Activated CD4-positive, alpha-beta T cell treated with anti-CD3 and anti-CD28 coated beads for 48 hours (primary cell): ENCODE results near the gene PHTF2.

Experiments
- DNase-seq: peaks from one replicate; pipeline ENCODE4 v3.0.0-alpha.2; 2020

The PHTF2 gene

DNA sequence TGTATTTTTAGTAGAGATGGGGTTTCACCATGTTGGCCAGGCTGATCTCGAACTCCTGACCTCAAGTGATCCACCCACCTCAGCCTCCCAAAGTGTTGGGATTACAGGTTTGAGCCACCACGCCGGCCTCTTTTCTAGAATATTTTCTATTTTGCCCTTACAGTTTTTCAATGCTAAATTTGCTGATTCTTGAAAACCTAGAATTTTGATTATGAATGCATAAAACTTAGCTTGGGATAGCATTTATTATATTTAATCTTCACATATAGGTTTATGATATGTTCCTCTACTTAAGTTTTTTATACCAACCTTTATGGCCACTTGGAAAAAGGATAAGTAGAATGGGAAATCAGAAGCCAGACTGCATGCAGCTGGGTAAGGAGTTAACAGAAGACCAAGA lies 2.5 kb upstream of the PHTF2 start:
- DNase-seq: no peak

DNA sequence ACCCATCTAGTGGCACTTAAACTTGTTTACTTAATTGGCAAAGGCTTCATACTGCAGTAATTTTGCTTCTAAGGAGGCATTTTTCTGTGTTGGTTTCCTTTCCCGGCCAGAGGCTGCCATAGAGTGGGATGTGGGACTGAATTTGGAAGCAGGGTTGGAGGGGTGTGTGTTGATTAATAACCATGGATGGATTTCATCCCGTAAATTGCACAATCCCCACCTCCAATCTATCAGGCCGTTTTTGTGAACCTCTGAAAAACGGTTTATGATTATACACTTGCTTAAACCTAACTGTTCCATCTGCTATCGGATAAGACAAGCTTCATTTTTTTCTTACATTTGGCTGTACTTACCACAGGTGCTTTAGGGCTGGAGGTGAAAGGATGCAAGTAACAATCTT lies 1.6 kb upstream of the PHTF2 start:
- DNase-seq: no peak

DNA sequence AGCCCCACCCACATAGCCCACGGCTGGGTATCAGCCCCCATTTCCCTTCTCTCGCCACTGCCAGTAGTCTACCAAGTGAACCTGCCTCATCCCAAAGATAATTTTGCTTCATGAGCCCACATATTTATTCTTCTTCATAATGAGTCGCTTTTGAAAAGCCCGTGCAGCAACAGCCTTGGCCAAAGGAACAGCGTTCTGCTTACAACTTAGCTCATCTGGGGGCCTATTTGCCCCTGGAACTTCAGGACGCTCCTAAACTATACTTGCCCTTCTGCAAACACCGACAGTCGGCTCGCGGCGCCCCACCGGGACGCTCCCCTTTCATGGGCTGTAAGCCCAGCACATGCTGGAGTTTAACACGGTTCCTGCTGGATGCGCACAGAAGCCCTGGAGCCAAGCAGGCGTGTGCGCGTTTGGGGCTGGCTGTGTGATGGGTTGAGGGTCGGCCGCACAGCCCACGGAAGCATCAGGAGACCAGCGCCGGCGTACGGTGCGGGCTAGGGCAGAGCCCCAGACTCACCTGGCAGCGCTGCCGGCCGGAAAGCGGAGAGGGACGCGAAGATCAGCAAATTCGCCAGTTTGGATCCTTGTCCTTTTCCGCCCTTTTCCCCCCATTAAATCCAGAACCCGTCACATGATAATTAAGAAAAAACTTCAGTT lies 709 bp upstream of the PHTF2 start:
- no peak for DNase-seq

DNA sequence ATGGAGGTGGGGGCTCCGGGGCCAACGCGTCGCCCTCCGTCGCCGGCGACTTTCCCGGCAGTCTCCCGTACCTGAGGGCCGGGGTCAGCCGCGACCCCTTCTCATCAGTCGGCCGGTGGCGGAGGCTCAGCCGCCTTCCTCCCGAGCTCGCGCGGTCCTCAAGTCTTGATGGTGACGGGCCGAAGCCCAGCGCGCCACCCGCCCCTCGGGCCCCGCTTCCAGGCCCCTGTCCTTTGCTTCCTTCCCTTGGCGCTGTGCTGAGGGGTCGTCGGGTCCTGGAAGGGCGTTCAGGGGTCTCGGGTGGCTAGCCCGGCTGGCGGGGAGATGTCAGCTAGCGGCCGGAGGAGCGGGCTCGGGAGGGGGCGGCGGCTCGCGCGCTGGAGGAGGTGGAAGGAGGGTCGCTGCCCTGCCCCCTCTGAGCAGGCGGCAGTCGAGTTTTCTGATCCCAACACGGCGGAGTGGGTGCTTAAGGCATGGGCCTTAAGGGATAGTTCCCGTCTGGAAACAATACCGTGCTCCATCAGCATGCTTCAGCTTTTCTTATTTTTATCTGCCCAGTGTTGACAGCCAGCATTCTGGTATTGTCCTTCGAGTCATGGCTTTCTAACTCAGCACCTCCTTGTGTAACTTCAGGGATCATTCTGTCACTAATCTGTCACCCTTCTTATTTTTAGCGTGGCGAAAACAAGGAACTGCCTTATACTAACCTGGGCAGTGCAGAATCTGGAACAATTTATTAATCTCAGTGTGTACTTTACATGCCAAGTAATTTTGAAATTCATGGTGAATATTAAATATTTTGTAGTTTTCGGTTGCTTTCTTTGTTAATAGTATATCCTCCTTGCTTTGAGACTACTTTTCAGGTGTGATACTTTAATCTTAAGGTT lies 748 bp downstream of the PHTF2 start:
- peak; percentile 29 for DNase-seq

DNA sequence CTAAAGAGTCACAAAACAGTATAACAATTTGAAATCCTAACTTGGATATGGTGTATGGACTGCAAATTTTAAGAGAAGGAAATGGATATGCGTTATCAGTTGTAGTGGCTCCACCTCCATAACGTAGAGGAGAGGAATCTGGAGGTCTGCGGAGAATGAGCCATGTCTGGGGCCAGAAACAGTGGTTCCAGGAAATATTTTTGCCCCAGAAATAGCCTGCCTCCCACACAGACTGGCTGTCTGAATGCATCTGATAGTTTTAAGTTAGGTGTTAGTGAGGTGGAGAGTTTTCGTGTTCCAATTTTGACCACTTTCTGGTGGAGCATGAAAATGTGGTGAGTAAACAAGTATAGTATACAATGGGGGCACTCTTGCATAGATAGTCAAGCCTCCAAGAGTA lies 1.6 kb downstream of the PHTF2 start:
- DNase-seq: peak; percentile 17

DNA sequence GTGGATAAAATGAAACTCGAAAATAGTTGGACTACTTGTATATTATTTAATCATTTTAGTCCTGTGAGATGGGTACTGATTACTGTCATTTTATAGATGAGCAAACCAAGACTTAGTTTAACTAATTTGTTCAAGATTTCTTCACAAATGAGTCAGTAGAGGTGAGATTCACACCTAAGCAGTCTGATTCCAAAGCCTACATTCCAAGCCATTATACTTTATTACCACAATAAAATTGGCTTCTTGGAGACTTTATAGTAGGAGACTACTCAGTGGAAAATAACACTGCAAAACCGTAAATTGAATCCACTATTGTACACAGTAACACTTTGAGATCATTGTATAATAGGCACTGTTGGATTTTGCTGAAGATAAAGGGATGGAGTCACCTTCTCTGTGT lies 2.2 kb downstream of the PHTF2 start:
- no peak for DNase-seq

DNA sequence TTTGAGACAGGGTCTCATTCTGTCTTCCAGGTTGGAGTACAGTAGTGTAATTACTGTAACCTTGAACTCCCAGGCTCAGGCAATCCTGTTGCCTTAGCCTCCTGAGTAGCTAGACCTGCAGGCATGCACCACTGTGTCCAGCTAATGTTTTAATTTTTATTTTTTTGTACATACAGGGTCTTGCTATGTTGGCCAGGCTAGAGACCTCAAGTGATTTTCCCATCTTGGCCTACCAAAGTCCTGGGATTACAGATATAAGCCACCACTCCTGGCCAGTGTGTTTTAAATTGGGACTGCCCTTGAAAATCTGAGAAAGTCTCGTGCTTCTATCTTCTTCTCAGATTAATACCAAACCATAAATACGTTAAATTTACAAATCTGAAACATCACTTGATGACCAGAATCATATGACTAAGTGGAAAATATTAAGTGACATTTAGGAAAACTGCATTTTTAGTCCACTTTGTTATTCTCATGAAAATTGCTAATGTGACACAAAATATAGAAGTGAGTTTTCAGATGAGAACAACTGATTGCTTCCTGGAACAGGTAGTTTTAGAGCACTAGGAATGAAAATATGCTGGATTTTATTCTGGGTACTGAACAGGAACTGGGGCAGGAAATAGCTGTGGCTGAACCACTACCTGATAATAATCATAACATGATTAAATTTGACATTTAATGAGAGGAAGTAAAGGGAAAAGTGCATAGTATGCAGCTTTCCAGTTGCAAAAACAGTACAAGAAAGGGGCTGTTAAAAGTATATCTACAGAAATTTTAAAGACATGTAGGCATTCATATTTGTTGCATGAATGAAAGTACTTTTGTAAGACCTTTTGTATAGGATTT lies 4.2 kb downstream of the PHTF2 start:
- no peak for DNase-seq

DNA sequence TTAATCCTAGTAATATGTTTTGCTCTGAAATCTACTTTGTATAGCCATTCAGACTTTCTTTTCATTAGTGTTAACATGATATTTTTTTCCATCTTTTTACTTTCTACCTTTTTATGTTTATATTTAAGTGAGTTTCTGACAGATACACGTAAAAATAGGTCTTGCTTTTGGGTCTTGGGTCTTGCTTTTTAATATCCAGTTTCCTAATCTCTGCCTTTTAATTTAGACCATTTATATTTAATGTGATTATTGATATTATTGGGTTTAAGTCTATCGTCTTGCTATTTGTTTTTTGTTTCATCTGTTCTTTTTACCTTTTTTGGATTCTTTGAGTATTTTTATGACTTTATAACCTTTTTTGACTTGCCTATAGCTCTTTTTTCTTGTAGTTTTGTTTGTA lies 7.9 kb downstream of the PHTF2 start:
- no peak for DNase-seq

DNA sequence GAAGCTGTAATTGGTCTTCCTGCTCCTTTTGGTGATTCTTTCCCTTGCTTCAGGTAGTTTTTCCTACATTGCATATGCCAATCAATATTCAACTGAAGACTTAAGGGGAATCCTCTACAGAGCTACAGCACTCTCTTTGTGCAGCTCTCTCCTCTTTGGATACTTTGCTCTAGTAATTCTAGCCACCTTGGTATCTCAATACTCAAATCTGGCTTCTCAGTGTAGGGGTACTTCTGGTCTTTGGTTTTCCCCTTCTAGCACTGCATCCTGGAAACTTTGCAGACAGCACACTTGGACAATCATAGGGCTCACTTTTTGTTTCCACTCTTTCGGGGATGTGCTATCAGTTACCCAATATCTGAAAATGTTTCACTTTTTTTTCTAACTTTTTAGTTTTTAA lies 9.9 kb downstream of the PHTF2 start:
- DNase-seq: no peak

DNA sequence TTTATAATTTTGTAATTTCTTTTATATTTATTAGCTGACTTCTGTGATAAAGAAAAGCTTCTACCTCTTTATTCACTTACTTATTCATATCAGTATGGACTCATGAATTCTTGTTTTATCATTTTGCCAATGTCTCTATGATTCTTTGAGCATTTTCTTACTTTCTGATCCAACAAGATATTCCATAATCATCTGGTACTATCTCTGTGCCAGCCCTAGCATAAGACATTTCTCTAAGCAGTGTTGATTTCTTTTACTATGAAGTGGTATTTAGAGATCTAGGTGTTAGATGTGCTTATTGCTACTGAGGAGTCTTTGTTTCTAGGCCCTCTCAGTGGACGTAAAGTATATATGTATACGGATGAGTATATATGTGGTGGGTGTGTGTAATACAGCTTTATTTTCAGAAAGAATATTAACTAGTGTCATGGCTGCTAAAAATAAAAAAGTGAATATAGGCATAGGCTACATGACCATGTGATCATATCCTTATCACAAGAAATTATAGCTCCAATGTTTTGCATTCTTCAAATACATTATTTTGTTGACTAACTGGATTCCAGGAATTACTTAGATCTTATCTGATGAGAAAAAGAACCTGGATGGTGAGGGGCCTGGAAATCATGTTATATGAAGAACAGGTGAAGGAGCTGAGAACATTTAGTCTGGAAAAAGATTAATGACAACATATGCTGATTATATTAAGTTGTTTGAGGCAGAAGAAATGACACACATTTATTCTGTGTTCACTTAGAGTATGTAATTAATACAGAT lies 13.1 kb downstream of the PHTF2 start:
- no peak for DNase-seq

DNA sequence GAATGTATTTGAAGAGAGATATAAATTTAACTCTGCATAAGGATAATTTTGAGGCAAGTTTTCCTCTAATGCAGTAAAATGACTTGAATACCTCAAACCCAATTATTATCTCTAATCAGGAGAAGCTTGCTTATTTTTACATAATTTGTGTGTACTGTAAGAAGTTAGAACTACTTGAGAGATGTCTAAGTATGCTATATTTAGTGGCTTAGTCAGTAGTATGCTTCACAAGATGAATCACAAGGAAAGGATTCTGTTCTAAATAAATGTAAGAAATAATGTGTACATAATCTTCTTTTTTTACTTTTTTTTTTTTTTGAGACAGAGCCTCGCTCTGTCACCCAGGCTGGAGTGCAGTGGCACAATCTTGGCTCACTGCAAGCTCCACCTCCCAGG lies 13.7 kb downstream of the PHTF2 start:
- DNase-seq: no peak

DNA sequence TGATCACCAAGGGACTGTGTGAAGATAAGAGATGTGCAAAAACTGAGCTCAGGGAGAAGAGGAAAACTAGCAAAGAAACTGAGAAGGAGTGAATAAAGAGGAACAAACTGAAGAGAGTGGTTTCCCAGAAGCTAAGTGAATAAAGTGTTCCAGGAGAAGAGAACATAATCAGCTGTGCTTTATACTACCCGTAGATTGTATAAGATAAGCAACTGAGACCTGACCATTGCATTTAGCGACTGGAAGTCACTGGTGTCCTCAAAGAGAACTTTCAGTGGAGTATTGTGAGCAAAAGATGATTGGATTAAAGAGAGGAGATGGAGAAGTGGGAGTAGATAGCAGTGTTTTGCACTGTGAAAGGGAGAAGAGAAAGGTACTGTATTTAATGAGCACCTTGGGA lies 14.6 kb downstream of the PHTF2 start:
- no peak for DNase-seq

DNA sequence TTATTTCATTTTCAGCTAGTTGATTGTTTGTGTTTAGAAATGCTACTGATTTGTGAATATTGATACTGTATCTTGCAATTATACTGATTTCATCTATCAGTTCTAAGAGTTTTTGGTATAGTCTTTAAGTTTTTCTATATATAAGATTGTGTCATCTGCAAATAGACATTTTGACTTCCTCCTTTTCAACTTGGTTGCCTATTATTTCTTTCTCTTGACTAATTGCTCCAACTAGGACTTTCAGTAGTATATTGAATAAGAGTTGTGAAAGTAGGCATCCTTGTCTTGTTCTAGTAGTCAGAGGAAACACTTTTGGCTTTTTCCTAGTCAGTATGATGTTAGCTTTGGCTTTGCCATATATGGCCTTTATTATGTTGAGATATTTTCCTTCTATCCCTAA lies 20.4 kb downstream of the PHTF2 start:
- DNase-seq: no peak

DNA sequence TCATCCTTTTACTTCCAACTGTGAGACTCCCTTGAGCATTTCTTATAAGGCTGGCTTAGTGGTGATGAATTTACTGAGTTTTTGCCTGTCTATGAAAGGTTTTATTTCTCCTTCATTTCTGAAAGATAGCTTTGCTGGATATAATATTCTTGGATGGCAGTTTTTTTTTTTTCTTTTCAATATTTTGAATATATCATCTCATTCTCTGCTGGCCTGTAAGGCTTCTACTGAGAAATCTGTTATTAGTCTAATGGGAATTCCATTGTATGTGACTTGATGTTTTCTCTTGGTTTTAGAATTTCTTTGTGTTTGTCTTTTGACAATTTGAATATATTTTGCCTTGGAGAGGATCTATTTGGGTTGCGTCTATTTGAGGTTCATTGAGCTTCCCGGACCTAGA lies 22.4 kb downstream of the PHTF2 start:
- DNase-seq: no peak

DNA sequence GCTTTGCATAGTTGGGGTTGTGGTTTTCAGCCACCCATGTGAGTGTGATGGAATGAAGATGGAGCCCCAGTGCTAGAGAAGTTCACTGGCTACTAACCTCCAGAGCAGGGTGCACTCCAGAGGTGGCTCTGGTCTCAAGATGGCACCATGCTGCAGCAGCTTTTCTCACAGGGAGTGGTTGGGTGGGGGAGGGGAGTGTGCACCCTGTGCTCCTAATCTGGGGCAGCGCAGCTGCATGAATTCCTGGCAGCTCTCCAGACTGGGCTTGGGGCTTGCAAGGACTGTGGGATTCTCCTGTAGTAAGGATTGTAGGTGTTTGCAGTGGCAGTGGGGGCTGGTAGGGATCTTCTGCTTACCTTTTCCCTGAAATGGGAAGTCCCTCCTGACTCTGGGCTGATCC lies 23.7 kb downstream of the PHTF2 start:
- no peak for DNase-seq

DNA sequence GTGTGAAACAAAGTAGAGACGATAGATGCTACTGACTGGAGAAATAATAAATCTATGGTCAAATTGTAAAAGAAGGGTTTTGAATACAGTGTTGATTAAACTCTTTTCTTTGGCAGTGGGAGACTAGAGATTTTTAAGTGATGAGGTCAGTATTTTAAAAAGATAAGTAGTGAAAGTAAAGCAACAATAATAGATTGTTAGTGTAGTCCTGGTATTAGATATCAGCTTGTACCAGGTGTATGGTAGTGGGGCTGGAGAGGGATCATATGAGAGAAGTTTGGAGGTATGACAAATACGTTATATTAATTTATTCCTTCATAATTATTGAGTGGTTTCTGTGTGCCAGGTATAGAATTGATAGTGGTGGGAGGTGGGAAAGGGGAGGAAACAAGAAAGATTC lies 25.2 kb downstream of the PHTF2 start:
- no peak for DNase-seq

DNA sequence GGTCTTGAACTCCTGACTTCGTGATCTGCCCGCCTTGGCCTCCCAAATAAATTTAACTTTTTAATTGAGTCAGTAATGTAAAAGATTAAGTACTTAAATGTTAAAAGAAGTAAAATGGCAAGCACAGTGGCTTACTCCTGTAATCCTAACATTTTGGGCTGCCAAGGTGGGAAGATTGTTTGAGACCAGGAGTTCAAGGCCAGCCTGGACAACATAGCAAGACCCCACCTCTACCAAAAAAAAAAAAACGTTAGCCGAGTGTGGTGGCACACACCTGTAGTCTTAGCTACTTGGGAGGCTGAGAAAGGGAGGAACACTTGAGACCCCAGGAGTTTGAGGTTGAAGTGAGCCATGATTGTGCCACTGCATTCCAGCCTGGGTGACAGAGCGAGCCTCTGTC lies 26.1 kb downstream of the PHTF2 start:
- DNase-seq: no peak

DNA sequence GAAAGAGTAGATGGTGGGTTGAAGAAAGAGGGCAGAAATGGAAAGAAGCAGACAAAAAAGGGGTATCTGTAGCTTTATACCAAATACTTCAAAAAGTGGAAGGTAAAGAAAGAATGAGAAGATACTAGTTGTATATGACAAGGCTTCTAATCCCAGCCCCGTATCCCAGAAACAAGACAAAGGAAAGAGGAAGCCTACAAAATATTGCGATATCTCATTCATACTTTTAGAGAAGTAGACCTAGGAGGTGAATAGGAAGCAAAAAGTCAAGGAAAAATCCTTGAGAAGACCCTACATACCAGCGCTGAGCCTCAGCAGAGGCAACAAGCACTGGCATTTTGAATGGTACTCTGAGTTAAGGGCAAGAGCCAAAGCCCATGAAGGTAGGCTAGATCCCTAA lies 26.6 kb downstream of the PHTF2 start:
- DNase-seq: no peak

DNA sequence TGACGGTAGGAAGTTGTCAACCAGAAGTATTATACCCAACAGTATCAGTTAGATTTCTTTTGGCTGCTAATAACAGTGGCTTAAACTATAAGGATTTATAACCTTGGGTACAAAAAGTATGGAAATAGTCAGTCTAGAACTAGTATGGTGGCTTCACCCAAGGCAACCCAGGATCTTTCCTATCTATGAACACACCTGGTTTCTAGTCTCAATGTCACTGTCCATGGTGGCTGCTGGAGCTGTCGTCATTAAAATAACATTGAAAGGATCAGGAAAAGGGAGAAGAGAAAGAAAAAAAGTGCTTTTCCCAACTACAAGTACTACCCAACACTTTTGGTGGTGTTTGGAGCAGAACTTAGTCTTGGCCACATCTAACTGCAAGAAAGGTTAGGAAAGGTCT lies 27.7 kb downstream of the PHTF2 start:
- DNase-seq: no peak

DNA sequence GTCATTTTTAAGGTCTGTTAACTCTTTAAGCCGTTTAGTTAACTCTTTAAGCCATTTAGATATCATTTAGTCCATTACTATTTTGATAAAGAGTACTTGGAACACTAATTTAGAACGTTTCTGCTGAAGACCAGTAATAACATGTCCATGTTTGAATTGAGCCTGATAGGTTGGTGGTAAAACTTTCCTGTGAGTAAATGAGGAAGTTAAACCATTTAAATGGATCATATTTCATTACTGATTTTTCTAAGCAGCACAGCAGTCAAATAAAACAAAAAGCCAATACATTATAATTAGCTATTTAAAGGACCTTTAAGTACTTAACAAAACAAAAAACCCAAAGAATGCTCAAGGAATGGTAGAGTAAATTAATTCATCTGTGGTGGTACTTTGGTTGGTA lies 29.4 kb downstream of the PHTF2 start:
- no peak for DNase-seq

DNA sequence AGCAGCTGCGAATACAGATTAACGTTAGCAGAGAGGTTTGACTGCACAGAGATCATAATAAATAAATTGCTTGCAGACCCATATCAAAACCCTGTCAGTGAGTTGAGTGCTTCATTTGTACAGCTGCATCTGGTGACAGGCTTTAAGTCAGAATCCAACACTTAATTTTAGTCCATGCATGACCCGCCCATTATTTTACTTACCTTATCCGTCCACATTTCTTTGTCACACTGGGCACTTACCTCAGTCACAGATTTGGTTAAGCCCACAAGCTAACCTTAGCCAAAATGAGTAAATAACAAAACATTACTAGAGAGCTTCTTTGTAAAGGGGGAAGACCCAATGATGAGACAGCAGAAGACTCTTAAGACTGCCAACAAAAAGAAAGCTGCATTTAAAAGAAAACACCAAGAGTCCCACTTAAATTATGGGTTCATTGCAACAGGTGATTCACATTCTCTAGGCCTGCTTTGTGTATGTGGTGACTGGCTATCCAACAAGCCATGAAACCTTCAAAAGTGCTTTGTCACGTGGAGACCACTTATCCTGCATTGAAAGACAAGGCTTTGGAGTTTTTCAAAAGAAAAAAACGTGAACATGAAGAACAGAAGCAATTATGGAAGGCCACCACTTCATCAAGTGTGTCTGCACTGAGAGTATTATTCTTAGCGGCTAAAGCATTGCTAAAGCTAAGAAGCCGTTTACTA lies 32.2 kb downstream of the PHTF2 start:
- DNase-seq: no peak

DNA sequence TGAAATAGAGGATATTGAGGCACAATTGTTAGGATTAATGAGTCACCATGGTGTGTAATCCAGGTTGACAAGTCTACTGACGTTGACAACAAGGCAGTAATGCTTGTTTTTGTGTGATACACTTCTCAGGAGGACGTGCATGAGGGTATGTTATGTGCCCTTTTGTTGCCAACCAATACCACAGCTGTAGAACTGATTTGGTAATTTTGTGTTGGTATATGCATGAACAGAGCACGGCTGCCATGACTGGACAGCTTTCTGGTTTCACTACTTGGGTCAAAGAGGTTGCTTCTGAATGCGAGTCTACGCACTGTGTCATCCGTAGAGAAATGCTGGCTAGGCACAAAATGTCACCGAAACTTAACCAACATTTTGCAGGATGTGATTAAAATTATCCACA lies 32.9 kb downstream of the PHTF2 start:
- DNase-seq: peak; percentile 48
